A549 (cell line): ENCODE measurements around the gene SPRR5. TPM values are rescaled to one million over a fixed set of nuclear protein-coding genes. Genes with fewer than 3 reads are reported as not detected.

Experiments
- ATAC-seq, 2 experiments: fragments of 200-7000 bp in 1 of 2; fragments of >200 bp in 1 of 2; cut with Nextera tagmentation in 1 of 2; cut with Tn5 transposase in 1 of 2; 3 replicates each; pipeline versions ENCODE4 v1.8.0 to v1.9.1; 2018 to 2020; ENCODE audit warnings: mild to moderate bottlenecking in 1 of 2, moderate library complexity in 1 of 2
- CTCF ChIA-PET: fragments of 300-600 bp; sonication (Branson Sonifier 250); formaldehyde crosslinking; extraction: SDS; loops from one replicate; lab custom pipeline; 2021; ENCODE audit warnings: antibody characterized with exemption, inconsistent platforms; lab: Yijun Ruan, JAX
- POLR2A ChIA-PET: fragments of 350-600 bp; formaldehyde crosslinking; extraction: SDS; loops from one replicate; lab custom pipeline; 2021; ENCODE audit warnings: antibody characterized with exemption, inconsistent platforms; lab: Yijun Ruan, JAX
- DNase-seq, 2 experiments: peaks; one replicate each; pipeline versions ENCODE4 v3.0.0 to v3.0.0-alpha.2; 2011 to 2016; ENCODE audit warnings: low read depth in 1 of 2, low spot score in 1 of 2
- FAIRE-seq: peaks from 2 replicates; lab custom pipeline; 2011; peaks lifted over from hg19 to GRCh38; lab: Jason Lieb, UNC
- H3K27ac ChIP-seq, 2 experiments: fragments of >200 bp; sonication (Bioruptor Twin); formaldehyde crosslinking; 3 replicates each; pipeline ENCODE4 v1.5.1; 2016 to 2017
- H3K4me1 ChIP-seq: fragments of >200 bp; sonication (Bioruptor Twin); formaldehyde crosslinking; 3 replicates; pipeline ENCODE4 v1.6.1; 2016
- H3K4me2 ChIP-seq: fragments of >200 bp; sonication (Bioruptor Twin); formaldehyde crosslinking; 3 replicates; pipeline ENCODE4 v1.6.1; 2016
- H3K4me3 ChIP-seq: fragments of >200 bp; sonication (Bioruptor Twin); formaldehyde crosslinking; 3 replicates; pipeline ENCODE4 v1.5.1; 2016
- H3K9me3 ChIP-seq: fragments of >200 bp; sonication (Bioruptor Twin); formaldehyde crosslinking; 3 replicates; pipeline ENCODE4 v1.6.1; 2016
- ATOH8 ChIP-seq: fragments of 250-450 bp; sonication (Bioruptor Pico); IDR thresholded peaks from 2 replicates; pipeline ENCODE4 v1.5.0; 2020; ENCODE audit warnings: low read depth, mild to moderate bottlenecking, moderate library complexity
- CEBPB ChIP-seq, 2 experiments: fragments of >200 bp in 1 of 2; sonication (Bioruptor Twin) in 1 of 2; formaldehyde crosslinking in 1 of 2; IDR thresholded peaks; 2 replicates each; pipeline ENCODE4 v1.6.1; 2012 to 2016
- CHD2 ChIP-seq: fragments of 150-350 bp; IDR thresholded peaks from 2 replicates; pipeline ENCODE4 v1.6.1; 2014; ENCODE audit warnings: low read length; ENCODE audit not compliant: partially characterized antibody
- CHD4 ChIP-seq: fragments of 200-600 bp; sonication (generic); IDR thresholded peaks from 2 replicates; pipeline ENCODE4 v1.6.1; 2016; ENCODE audit warnings: antibody characterized with exemption, mild to moderate bottlenecking, borderline replicate concordance
- CTCF ChIP-seq: fragments of >200 bp; sonication (Bioruptor Twin); formaldehyde crosslinking; IDR thresholded peaks from 3 replicates; pipeline ENCODE4 v1.5.1; 2016
- ESRRA ChIP-seq: fragments of 150-350 bp; IDR thresholded peaks from 2 replicates; pipeline ENCODE4 v1.6.1; 2014; ENCODE audit warnings: mild to moderate bottlenecking, low read length, borderline replicate concordance
- FOSB ChIP-seq: fragments of 250-450 bp; sonication (Bioruptor Pico); IDR thresholded peaks from 2 replicates; pipeline ENCODE4 v1.5.0; 2020; ENCODE audit warnings: mild to moderate bottlenecking, moderate library complexity
- FOSL2 ChIP-seq, 2 experiments: fragments of 450-650 bp in 1 of 2; fragments of >200 bp in 1 of 2; sonication (Bioruptor Twin) in 1 of 2; formaldehyde crosslinking; IDR thresholded peaks; 2 replicates each; pipeline versions ENCODE4 v1.5.0 to v1.6.1; 2016 to 2020; ENCODE audit warnings: mild to moderate bottlenecking in 1 of 2, moderate library complexity in 1 of 2
- GATA3 ChIP-seq: IDR thresholded peaks from 2 replicates; pipeline ENCODE4 v1.6.1; 2012; ENCODE audit warnings: borderline replicate concordance
- HOXA7 ChIP-seq: fragments of 250-450 bp; sonication (Bioruptor Pico); IDR thresholded peaks from 2 replicates; pipeline ENCODE4 v1.5.0; 2020; ENCODE audit warnings: mild to moderate bottlenecking, moderate library complexity
- NPAS2 ChIP-seq: fragments of 250-450 bp; sonication (Bioruptor Pico); IDR thresholded peaks from 2 replicates; pipeline ENCODE4 v1.8.0; 2022; ENCODE audit warnings: mild to moderate bottlenecking, moderate library complexity, borderline replicate concordance
- POLR2AphosphoS2 ChIP-seq: conservative IDR thresholded peaks from 2 replicates; pipeline ENCODE4 v1.6.1; 2012; ENCODE audit warnings: low read length, improper control_type of control experiment, inconsistent platforms
- RAD21 ChIP-seq, 2 experiments: fragments of >200 bp in 1 of 2; sonication (Bioruptor Twin) in 1 of 2; formaldehyde crosslinking in 1 of 2; IDR thresholded peaks in 1 of 2; conservative IDR thresholded peaks in 1 of 2; 2 replicates in 1 of 2; 3 replicates in 1 of 2; pipeline ENCODE4 v1.6.1; 2012 to 2018; ENCODE audit warnings: inconsistent platforms in 1 of 2
- RARB ChIP-seq: fragments of 250-450 bp; sonication (Bioruptor Pico); IDR thresholded peaks from 2 replicates; pipeline ENCODE4 v1.8.0; 2021; ENCODE audit warnings: mild to moderate bottlenecking, moderate library complexity
- RCOR1 ChIP-seq: fragments of 150-350 bp; IDR thresholded peaks from 2 replicates; pipeline ENCODE4 v1.6.1; 2014; ENCODE audit warnings: antibody characterized with exemption, low read length, low read depth
- RFX5 ChIP-seq: fragments of 450-650 bp; IDR thresholded peaks from 2 replicates; pipeline ENCODE4 v1.7.1; 2014; ENCODE audit warnings: antibody characterized with exemption, mild to moderate bottlenecking, moderate library complexity
- RNF2 ChIP-seq: fragments of 200-600 bp; sonication (generic); IDR thresholded peaks from 2 replicates; pipeline ENCODE4 v1.6.1; 2016; ENCODE audit warnings: low read depth, mild to moderate bottlenecking, antibody characterized with exemption, moderate library complexity, borderline replicate concordance
- SMC3 ChIP-seq: fragments of >200 bp; sonication (Bioruptor Twin); formaldehyde crosslinking; IDR thresholded peaks from 3 replicates; pipeline ENCODE4 v1.6.1; 2018; ENCODE audit warnings: inconsistent platforms
- SREBF2 ChIP-seq: fragments of 450-650 bp; IDR thresholded peaks from 2 replicates; pipeline ENCODE4 v1.6.1; 2014; ENCODE audit warnings: mild to moderate bottlenecking, moderate library complexity
- ZC3H11A ChIP-seq: fragments of 450-650 bp; IDR thresholded peaks from 2 replicates; pipeline ENCODE4 v1.6.1; 2014; ENCODE audit warnings: antibody characterized with exemption, mild to moderate bottlenecking
- ZNF302 ChIP-seq: fragments of 250-450 bp; sonication (Bioruptor Pico); IDR thresholded peaks from 2 replicates; pipeline ENCODE4 v1.9.0; 2021; ENCODE audit warnings: inconsistent platforms, mild to moderate bottlenecking, moderate library complexity
- WGBS: methylation state at CpG from one replicate; pipeline ENCODE4 v1.1.6; 2017; ENCODE audit errors: missing lambda C conversion rate; 5-methylcytosine and 5-hydroxymethylcytosine counted together
- polyA plus RNA-seq, 4 experiments: library from polyadenylated mRNA; depleted of rRNA in 3 of 4; stranded (reverse); fragments of >200 nt; fragmentation: RNase III in 1 of 4; extraction: RNeasy Plus Mini Kit Qiagen cat#74134 plus additional on column Dnase treatment in 1 of 4; gene quantifications; 2 replicates in 3 of 4; 3 replicates in 1 of 4; pipeline ENCODE4 v1.2.3, GENCODE V29; 2011 to 2017
- TF ChIP-seq, protein P1 (sequence below): fragments of 450-650 bp; IDR thresholded peaks from 2 replicates; pipeline ENCODE4 v1.6.1; 2014; ENCODE audit warnings: antibody characterized with exemption

SPRR5 gene
- polyA plus RNA-seq, 2 of the 4 experiments (the other 2 are of a cell fraction), result not detected

DNA sequence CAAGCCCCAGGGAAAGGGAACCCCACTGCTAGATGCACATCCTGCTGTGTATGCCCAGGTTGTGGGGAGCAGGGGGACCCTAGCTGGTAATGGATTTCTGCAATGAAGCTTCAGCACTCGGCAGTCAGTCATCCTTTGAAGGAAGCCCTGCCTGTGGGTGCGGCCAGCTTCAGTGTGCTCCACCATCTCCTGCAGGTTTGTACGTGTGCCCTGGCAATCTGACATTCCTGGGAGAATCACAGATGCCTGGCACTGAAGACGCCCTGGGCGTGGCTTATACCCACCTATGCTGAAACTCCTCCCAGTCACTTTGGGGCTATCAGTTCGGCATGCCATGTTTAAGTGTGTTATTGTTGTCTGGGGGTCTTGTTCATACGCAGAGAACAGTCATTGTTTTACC lies 6.8 kb downstream of the SPRR5 start:
- TF ChIP-seq, protein P1, sequence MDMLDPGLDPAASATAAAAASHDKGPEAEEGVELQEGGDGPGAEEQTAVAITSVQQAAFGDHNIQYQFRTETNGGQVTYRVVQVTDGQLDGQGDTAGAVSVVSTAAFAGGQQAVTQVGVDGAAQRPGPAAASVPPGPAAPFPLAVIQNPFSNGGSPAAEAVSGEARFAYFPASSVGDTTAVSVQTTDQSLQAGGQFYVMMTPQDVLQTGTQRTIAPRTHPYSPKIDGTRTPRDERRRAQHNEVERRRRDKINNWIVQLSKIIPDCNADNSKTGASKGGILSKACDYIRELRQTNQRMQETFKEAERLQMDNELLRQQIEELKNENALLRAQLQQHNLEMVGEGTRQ, result no peak
- no peak for TF ChIP-seq RAD21 (conservative IDR thresholded peaks at IDR 0.05 in 1 of 2, IDR thresholded peaks at IDR 0.05 in 1 of 2)
- no peak for TF ChIP-seq RNF2
- TF ChIP-seq CHD2, result no peak
- no peak for TF ChIP-seq NPAS2 (CRISPR knock-in tag)
- TF ChIP-seq CEBPB (IDR thresholded peaks at IDR 0.05), result no peak
- no peak for TF ChIP-seq SMC3
- TF ChIP-seq, all 56 proteins: peak for 0
- no peaks in the 10 kb centered on the region for H3K9me3 ChIP-seq
- no peak overlapping the region for H3K4me3 ChIP-seq
- FAIRE-seq, result no peak
- CTCF ChIA-PET, result interaction anchor here (0.9 kb wide), 2 partner anchors 13 to 82 kb away, joined by 3 read pairs; no protein-coding TSS in a partner anchor
- H3K4me1 ChIP-seq, result no peaks in the 10 kb centered on the region
- no peak overlapping the region for H3K27ac ChIP-seq
- no peak overlapping the region for H3K4me2 ChIP-seq
- POLR2A ChIA-PET, result no interaction called here
- no peak for DNase-seq
- WGBS, result 11% methylated on average over 7 of the region's 7 CpGs
- ATAC-seq, result 0 out of 6 replicates have a peak, but pooled peaks of 1 of the 2 experiments have one; percentile 13

GRCh38 chr1:152954436-152954835 lies 7.4 kb downstream of the SPRR5 start:
- H3K9me3 ChIP-seq, result no peaks in the 10 kb centered on the region
- POLR2A ChIA-PET, result no interaction called here
- FAIRE-seq (no peak), ATAC-seq (peak in 1 of 2 experiments; percentile 39; a peak in 2 of 6 replicates), DNase-seq (no peak)
- no peak for TF ChIP-seq RFX5
- TF ChIP-seq ZNF302 (CRISPR knock-in tag), result no peak
- no peak for TF ChIP-seq POLR2AphosphoS2
- TF ChIP-seq ZC3H11A, result no peak
- no peak for TF ChIP-seq ESRRA
- no peak for TF ChIP-seq FOSB (CRISPR knock-in tag)
- no peak for TF ChIP-seq CTCF
- no peak for TF ChIP-seq RARB (CRISPR knock-in tag)
- no peak for TF ChIP-seq CHD4
- TF ChIP-seq HOXA7 (CRISPR knock-in tag), result no peak
- peak; percentile 16; the same call in 1 of the 2 replicates for TF ChIP-seq GATA3
- TF ChIP-seq, protein P1, result no peak
- no peak for TF ChIP-seq ATOH8 (CRISPR knock-in tag)
- no peak for TF ChIP-seq FOSL2 (IDR thresholded peaks at IDR 0.05)
- peak; percentile 38; the same call in 1 of the 2 replicates for TF ChIP-seq FOSL2 (CRISPR knock-in tag; IDR thresholded peaks at IDR 0.05)
- TF ChIP-seq SREBF2, result no peak
- no peak for TF ChIP-seq RCOR1
- no peaks in the 10 kb centered on the region for H3K4me1 ChIP-seq
- 5% methylated on average over 6 of the region's 6 CpGs for WGBS
- no peak overlapping the region for H3K27ac ChIP-seq
- H3K4me3 ChIP-seq, result no peak overlapping the region
- CTCF ChIA-PET, result no interaction called here
- no peak overlapping the region for H3K4me2 ChIP-seq
